ENCODE results near the gene ZEB1.

- TF ChIP-seq ZNF17 (CRISPR knock-in tag; IDR thresholded peaks at IDR 0.05) (no peak), POLR2A (IDR thresholded peaks at IDR 0.05; ENCODE audit: insufficient read depth in 1 of 2, low read depth in 2 of 2, low read length in 2 of 2) (no peak), ZNF660 (CRISPR knock-in tag; IDR thresholded peaks at IDR 0.05; ENCODE audit: borderline replicate concordance, low read depth) (no peak), JUN (CRISPR knock-in tag; IDR thresholded peaks at IDR 0.05) (no peak), CTCF (CRISPR knock-in tag; IDR thresholded peaks at IDR 0.05) (no peak), ZXDC (CRISPR knock-in tag; IDR thresholded peaks at IDR 0.05) (no peak), EZH2 (conservative IDR thresholded peaks at IDR 0.05; ENCODE audit: low read depth, low read length) (no peak), GTF2F1 (IDR thresholded peaks at IDR 0.05; ENCODE audit: low read length) (no peak), KDM3A (CRISPR knock-in tag; IDR thresholded peaks at IDR 0.05; ENCODE audit: low read depth) (no peak), CREB1 (IDR thresholded peaks at IDR 0.05) (no peak), CREB1 (CRISPR knock-in tag; IDR thresholded peaks at IDR 0.05) (no peak)
Measured at GRCh38 chr10:31522820-31523219, 203.8 kb downstream of the ZEB1 start.
